Common myeloid progenitor, CD34-positive (primary cell): ENCODE measurements around the gene MN1.

Experiments used
- CTCF ChIA-PET: fragments of 350-600 bp; sonication (Branson Sonifier 250); formaldehyde crosslinking; loops from one replicate; lab custom pipeline; 2021; ENCODE audit warnings: antibody characterized with exemption; lab: Charles Lee
- POLR2A ChIA-PET: fragments of 350-600 bp; sonication (Branson Sonifier 250); formaldehyde crosslinking; loops from one replicate; lab custom pipeline; 2021; ENCODE audit warnings: antibody characterized with exemption; lab: Charles Lee
- DNase-seq, 3 donors: peaks; one replicate each; pipeline versions ENCODE4 v3.0.0 to v3.0.0-alpha.2; 2013
- H3K27ac ChIP-seq, 2 experiments: 1 replicate in 1 of 2; 2 replicates in 1 of 2; pipeline ENCODE4 v1.7.0; 2013; ENCODE audit warnings: inconsistent platforms in 2 of 2, low read length in 2 of 2, mild to moderate bottlenecking in 2 of 2, low read depth in 1 of 2, moderate library complexity in 1 of 2; ENCODE audit not compliant: severe bottlenecking in 2 of 2, insufficient read depth in 1 of 2, poor library complexity in 1 of 2
- H3K27me3 ChIP-seq, 5 experiments: replicated peaks in 2 of 5; 1 replicate in 3 of 5; 2 replicates in 2 of 5; pipeline versions ENCODE4 v1.6.1 to v1.7.0; 2013; ENCODE audit warnings: low read length in 4 of 5, mild to moderate bottlenecking in 2 of 5, moderate library complexity in 2 of 5, inconsistent platforms in 1 of 5; ENCODE audit not compliant: insufficient read depth in 5 of 5, control insufficient read depth in 4 of 5
- H3K36me3 ChIP-seq, 4 experiments: 1 replicate in 2 of 4; 2 replicates in 2 of 4; pipeline versions ENCODE4 v1.6.1 to v1.7.0; 2013; ENCODE audit warnings: low read length in 3 of 4, control low read depth in 1 of 4, mild to moderate bottlenecking in 1 of 4; ENCODE audit not compliant: control insufficient read depth in 4 of 4, insufficient read depth in 4 of 4
- H3K4me1 ChIP-seq, 4 experiments: 1 replicate in 3 of 4; 2 replicates in 1 of 4; pipeline versions ENCODE4 v1.6.1 to v1.7.1; 2013; ENCODE audit warnings: low read length in 3 of 4, mild to moderate bottlenecking in 3 of 4, control low read depth in 1 of 4, inconsistent platforms in 1 of 4, moderate library complexity in 1 of 4; ENCODE audit not compliant: control insufficient read depth in 4 of 4, insufficient read depth in 4 of 4; ENCODE audit errors: control extremely low read depth in 1 of 4
- H3K4me3 ChIP-seq, 7 experiments: 1 replicate in 4 of 7; 2 replicates in 3 of 7; pipeline versions ENCODE4 v1.5.1 to v1.7.0; 2013; ENCODE audit warnings: mild to moderate bottlenecking in 7 of 7, low read length in 6 of 7, moderate library complexity in 6 of 7, inconsistent platforms in 2 of 7, low read depth in 2 of 7, control low read depth in 1 of 7; ENCODE audit not compliant: insufficient read depth in 4 of 7, control insufficient read depth in 1 of 7; ENCODE audit errors: extremely low read depth in 1 of 7
- H3K9me3 ChIP-seq, 5 experiments: 1 replicate in 4 of 5; 2 replicates in 1 of 5; pipeline versions ENCODE4 v1.6.1 to v1.7.1; 2013; ENCODE audit warnings: low read length in 4 of 5, mild to moderate bottlenecking in 2 of 5, inconsistent platforms in 1 of 5, low read depth in 1 of 5, moderate library complexity in 1 of 5; ENCODE audit not compliant: control insufficient read depth in 4 of 5, insufficient read depth in 2 of 5; ENCODE audit errors: control extremely low read depth in 1 of 5
- WGBS: methylation state at CpG from one replicate; pipeline ENCODE4 v1.1.5; 2013; ENCODE audit not compliant: insufficient coverage; 5-methylcytosine and 5-hydroxymethylcytosine counted together

Gene MN1

DNA sequence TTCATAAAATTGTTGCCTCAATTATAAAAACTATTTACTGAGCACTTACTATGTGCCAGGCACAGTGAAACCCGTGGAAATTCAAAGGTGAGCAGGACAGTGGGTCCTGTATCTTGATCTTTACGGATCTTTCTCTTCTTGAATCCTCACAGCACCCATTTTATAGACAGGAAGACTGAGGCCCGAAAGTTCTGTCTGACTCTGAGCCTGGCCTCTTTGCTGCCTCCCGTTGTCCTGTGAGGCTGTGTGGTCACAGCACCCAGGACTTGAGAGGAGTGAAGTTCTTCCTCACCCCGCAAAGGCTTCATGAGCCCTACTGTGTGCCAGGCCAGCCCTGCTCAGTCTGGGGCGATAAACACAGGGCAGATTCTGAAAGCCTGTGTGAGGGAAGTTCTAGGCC lies 13.4 kb upstream of the MN1 start:
- Histone ChIP-seq H3K27me3 (no peaks in the 10 kb centered on the region), H3K9me3 (peaks cover 0 to under 1% (median 0%) of the 10 kb centered on the region in 5 experiments), H3K27ac (no peak overlapping the region), H3K4me1 (peaks cover 0 to 4% (median 3%) of the 10 kb centered on the region in 4 experiments), H3K4me3 (no peak overlapping the region), H3K36me3 (no peaks in the 10 kb centered on the region)
- CTCF ChIA-PET, result no interaction called here
- WGBS, result 92% methylated on average over 5 of the region's 6 CpGs
- POLR2A ChIA-PET, result no interaction called here
- no peak for DNase-seq

DNA sequence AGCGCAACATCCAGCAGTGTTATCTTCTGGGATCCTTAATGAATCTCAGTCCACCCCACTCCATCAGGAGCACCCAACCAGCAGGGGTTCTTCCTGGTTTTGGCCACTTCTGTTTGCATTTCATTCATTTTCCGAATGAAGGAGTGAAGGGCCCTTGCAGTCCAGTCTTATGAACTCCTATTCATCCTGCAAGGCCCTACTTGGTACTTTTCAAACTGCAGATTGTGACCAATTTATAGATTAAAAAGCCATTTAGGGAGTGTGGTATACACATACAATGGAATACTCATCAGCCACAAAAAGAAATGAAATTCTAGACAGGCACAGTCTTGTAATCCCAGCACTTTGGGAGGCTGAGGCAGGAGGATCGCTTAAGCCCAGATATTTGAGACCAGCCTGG lies 10.2 kb upstream of the MN1 start:
- H3K4me3 ChIP-seq, result no peak overlapping the region
- CTCF ChIA-PET, result no interaction called here
- 100% methylated on average over 3 of the region's 3 CpGs for WGBS
- POLR2A ChIA-PET, result no interaction called here
- no peaks in the 10 kb centered on the region for H3K9me3 ChIP-seq
- H3K27ac ChIP-seq, result no peak overlapping the region
- peaks cover 0 to 19% (median 9%) of the 10 kb centered on the region in 4 experiments for H3K4me1 ChIP-seq
- no peak for DNase-seq
- H3K36me3 ChIP-seq, result no peaks in the 10 kb centered on the region
- no peaks in the 10 kb centered on the region for H3K27me3 ChIP-seq

- no peak for DNase-seq
- Histone ChIP-seq H3K27me3 (no peaks in the 10 kb centered on the region), H3K4me3 (no peak overlapping the region), H3K27ac (no peak overlapping the region), H3K9me3 (no peaks in the 10 kb centered on the region), H3K36me3 (no peaks in the 10 kb centered on the region), H3K4me1 (peaks cover 0 to 19% (median 9%) of the 10 kb centered on the region in 4 experiments)
- WGBS, result 96% methylated on average over 14 of the region's 15 CpGs
- POLR2A ChIA-PET, result no interaction called here
- CTCF ChIA-PET, result no interaction called here
Measured at GRCh38 chr22:27810609-27811151, 9.1 kb upstream of the MN1 start.

- H3K9me3 ChIP-seq, result no peaks in the 10 kb centered on the region
- ChIA-PET POLR2A (no interaction called here), CTCF (interaction anchor here (1.0 kb wide), 1 partner anchor 206 kb away, joined by 3 read pairs; no protein-coding TSS in a partner anchor)
- H3K4me3 ChIP-seq, result no peak overlapping the region
- peak in 1 of 3 donors; percentile 29 for DNase-seq
- WGBS, result 51% methylated on average over 12 of the region's 17 CpGs
- no peaks in the 10 kb centered on the region for H3K36me3 ChIP-seq
- H3K27me3 ChIP-seq, result no peaks in the 10 kb centered on the region
- H3K4me1 ChIP-seq, result peaks cover 0 to 22% (median 11%) of the 10 kb centered on the region in 4 experiments
- H3K27ac ChIP-seq, result no peak overlapping the region
Measured at GRCh38 chr22:27809700-27810608, 8.4 kb upstream of the MN1 start.

GRCh38 chr22:27809226-27809603 lies 7.7 kb upstream of the MN1 start:
- H3K9me3 ChIP-seq, result no peaks in the 10 kb centered on the region
- no peak overlapping the region for H3K27ac ChIP-seq
- CTCF ChIA-PET, result interaction anchor here (0.6 to 1.0 kb wide), 2 partner anchors 69 to 205 kb away, joined by 3 to 4 read pairs; no protein-coding TSS in a partner anchor
- no CpG with 5 or more reads among the region's 5 CpGs for WGBS
- no peaks in the 10 kb centered on the region for H3K27me3 ChIP-seq
- DNase-seq, result peak; percentile 53 to 90 (median 85)
- H3K4me3 ChIP-seq, result no peak overlapping the region
- POLR2A ChIA-PET, result no interaction called here
- peaks cover 2 to 29% (median 18%) of the 10 kb centered on the region in 4 experiments for H3K4me1 ChIP-seq
- H3K36me3 ChIP-seq, result no peaks in the 10 kb centered on the region

DNA sequence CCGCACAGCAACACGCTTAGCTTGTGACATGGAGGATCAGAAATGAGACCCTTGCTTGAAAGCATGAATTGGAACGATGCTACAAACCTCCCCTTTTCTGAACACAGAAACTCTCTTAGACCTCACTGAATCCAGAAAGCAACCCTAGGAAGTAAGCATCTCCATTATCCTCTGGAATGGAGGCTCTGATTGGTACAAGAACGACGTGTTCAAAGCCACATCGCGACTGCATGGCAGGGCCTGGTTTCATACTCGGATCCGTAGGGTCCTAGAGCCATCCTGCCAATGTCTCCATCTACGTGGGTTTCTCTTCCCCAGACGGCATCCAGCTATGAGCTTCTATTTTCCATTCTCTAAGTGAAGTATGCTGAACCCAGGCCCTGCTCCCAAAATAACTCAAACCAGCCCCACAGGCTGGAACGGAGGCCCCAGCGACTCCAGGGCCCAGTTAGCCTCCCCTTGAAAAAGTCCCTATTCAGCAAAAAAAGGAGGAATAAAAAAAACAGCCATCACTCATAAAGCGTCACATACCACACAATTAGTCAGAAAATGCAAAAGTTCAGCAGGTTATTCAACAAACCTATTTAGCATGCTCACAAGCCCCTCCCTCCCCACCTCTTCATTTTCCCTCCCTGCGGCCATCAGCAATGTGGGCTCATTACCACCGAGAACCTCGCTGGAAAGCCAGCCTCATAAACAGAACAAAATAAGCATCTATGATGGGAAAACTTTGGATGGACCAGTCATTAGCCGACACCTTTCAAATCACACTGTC lies 7.1 kb upstream of the MN1 start:
- Histone ChIP-seq H3K27me3 (no peaks in the 10 kb centered on the region), H3K27ac (no peak overlapping the region), H3K36me3 (no peaks in the 10 kb centered on the region), H3K4me3 (no peak overlapping the region), H3K9me3 (no peaks in the 10 kb centered on the region), H3K4me1 (peaks cover 3 to 34% (median 23%) of the 10 kb centered on the region in 4 experiments)
- ChIA-PET CTCF (interaction anchor here (0.6 to 2.9 kb wide), 3 partner anchors 70 to 204 kb away, joined by 3 to 13 read pairs (median 4); no protein-coding TSS in a partner anchor), POLR2A (no interaction called here)
- 91% methylated on average over 17 of the region's 18 CpGs for WGBS
- no peak for DNase-seq
